Right ventricle myocardium superior (tissue), 1 donor: ENCODE measurements around the gene MAPRE3. TPM values are rescaled to one million over a fixed set of nuclear protein-coding genes. Genes with fewer than 3 reads are reported as not detected.
"Not testable (repeated sequence)": the region's sequence is repeated elsewhere in the genome, so short reads cannot be mapped to it uniquely, and the experiment has no call there.

Experiments
- ATAC-seq: fragments of 200-7000 bp; cut with Tn5 transposase; one replicate; pipeline ENCODE4 v1.9.1; 2020; ENCODE audit warnings: mild to moderate bottlenecking; ENCODE audit not compliant: poor library complexity
- DNase-seq: peaks from one replicate; pipeline ENCODE4 v3.0.0-alpha.2; 2020
- intact Hi-C: fragments of 100-400 bp; cut with DNase I; formaldehyde crosslinking; loops from one replicate; pipeline ENCODE4 v1.11.2; 2022
- long read RNA-seq: library from polyadenylated mRNA; unstranded; transcript quantifications from one replicate; pipeline ENCODE4 v2.0.0, GENCODE V29; 2021
- total RNA-seq: library from RNA; stranded (reverse); fragmentation: NEBNext Ultra II Directional; extraction: Animal tissue kit (Norgen Biotek cat#: 25700); gene quantifications from one replicate; pipeline ENCODE4 v1.2.1, GENCODE V29; 2021
- donor health status: DM: no; HTN: yes; CAD: no; lungs with severe emphysema.

The MAPRE3 gene
- 57.9 TPM for total RNA-seq
- long read RNA-seq, transcript MAPRE3-203 (7 exons, 1,801 nt), result minor isoform, 17 of 134 reads
- long read RNA-seq, transcript MAPRE3-201 (7 exons, 1,892 nt), result major isoform, 100 of 134 reads
- long read RNA-seq, partial matches to known transcripts, result 5 of 134 reads
- long read RNA-seq, other reads (novel, unspliced or antisense), result 12 of 134 reads

GRCh38 chr2:26970244-26970927, at the start of gene MAPRE3:
TSS of gene MAPRE3 (plus strand) at chr2:26970637. CDS start at chr2:27022219, 51,582 bp downstream.
- DNase-seq, result peak; percentile 90
- peak; percentile 97 for ATAC-seq
- intact Hi-C loops, result no loop called here

DNA sequence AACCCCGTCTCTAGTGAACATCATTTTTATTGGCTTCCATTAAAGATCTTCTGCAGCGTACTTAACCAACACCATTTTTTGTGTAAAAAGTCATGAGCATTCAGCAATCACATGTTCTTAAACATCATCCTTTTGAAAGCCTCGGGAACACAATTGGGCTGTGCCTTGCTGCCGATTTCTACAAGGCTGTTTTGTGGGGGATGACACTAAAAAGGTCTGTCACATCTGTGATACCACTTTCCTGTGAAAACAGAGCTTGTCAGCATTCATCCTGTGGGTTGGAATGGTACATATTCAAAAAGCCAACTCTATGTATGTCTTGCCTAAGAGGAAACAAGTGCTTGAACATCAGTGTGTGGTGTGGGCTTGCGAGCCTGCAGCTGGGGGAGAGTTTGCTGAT, 49.1 kb upstream of the MAPRE3 start:
- DNase-seq (no peak), ATAC-seq (no peak)
- intact Hi-C loops, result loop anchor here (5.0 kb wide), 1 partner anchor 74 kb away; the partner anchor contains the start of gene DPYSL5

- intact Hi-C loops, result loop anchor here (5.0 kb wide), 1 partner anchor 75 kb away; the partner anchor contains the start of gene DPYSL5
- peak; percentile 83 for ATAC-seq
- DNase-seq, result peak; percentile 48
Measured at GRCh38 chr2:26922405-26923188, 47.8 kb upstream of the MAPRE3 start.

- not testable (repeated sequence) for DNase-seq, ATAC-seq
- intact Hi-C loops, result loop anchor here (5.0 kb wide), 1 partner anchor 76 kb away; the partner anchor contains the start of gene DPYSL5
Measured at GRCh38 chr2:26923189-26923466, 47.3 kb upstream of the MAPRE3 start.

DNA sequence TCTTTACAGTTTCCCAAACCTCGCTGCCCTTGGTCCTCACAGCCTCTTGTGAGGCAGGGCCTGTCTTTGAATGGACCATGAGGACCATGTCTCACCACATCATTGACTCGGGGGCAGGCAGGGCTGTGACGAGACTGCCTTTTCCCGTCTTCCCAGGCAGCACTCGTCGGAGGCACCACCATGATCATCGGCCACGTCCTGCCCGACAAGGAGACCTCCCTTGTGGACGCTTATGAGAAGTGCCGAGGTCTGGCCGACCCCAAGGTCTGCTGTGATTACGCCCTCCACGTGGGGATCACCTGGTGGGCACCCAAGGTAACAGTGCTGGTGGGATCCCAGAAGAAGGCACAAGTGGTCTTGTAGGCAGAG, 45.7 kb upstream of the MAPRE3 start:
- intact Hi-C loops, result loop anchor here (5.0 kb wide), 1 partner anchor 77 kb away; the partner anchor contains the start of gene DPYSL5
- no peak for ATAC-seq
- DNase-seq, result no peak

GRCh38 chr2:26925100-26925791, 45.2 kb upstream of the MAPRE3 start:
- DNase-seq, result no peak
- intact Hi-C loops, result no loop called here
- ATAC-seq, result no peak

DNA sequence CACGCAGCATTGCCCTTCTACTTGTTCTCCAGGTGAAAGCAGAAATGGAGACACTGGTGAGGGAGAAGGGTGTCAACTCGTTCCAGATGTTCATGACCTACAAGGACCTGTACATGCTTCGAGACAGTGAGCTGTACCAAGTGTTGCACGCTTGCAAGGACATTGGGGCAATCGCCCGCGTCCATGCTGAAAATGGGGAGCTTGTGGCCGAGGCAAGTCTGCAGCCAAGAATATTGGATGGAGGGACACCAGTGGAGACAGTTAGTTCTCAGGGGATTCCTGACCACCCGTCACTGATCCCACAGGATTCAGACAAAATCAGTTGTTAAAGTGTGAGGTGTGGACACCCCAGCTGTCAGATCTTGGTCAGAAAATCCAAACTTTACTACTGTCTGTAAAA, 43.2 kb upstream of the MAPRE3 start:
- ATAC-seq, result no peak
- DNase-seq, result no peak
- intact Hi-C loops, result no loop called here

DNA sequence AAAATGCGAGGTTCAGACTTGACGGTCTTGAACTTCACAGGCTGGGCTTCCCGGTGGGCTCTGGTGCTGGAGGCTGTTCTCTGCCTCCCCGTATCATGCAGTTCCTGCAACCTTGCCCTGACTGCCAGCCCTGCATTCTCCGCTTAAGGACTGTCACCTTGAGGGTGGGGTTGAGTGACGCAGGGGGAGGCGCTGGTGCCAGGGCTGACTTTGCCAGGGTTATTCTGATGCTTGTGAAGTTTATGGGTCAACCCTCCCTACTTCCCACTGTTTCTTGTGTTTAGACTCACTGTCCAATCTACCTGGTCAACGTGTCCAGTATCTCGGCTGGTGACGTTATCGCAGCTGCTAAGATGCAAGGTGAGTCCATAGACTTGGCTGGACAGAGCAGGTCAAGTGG, 37.5 kb upstream of the MAPRE3 start:
- intact Hi-C loops, result no loop called here
- no peak for DNase-seq
- peak; percentile 71 for ATAC-seq

DNA sequence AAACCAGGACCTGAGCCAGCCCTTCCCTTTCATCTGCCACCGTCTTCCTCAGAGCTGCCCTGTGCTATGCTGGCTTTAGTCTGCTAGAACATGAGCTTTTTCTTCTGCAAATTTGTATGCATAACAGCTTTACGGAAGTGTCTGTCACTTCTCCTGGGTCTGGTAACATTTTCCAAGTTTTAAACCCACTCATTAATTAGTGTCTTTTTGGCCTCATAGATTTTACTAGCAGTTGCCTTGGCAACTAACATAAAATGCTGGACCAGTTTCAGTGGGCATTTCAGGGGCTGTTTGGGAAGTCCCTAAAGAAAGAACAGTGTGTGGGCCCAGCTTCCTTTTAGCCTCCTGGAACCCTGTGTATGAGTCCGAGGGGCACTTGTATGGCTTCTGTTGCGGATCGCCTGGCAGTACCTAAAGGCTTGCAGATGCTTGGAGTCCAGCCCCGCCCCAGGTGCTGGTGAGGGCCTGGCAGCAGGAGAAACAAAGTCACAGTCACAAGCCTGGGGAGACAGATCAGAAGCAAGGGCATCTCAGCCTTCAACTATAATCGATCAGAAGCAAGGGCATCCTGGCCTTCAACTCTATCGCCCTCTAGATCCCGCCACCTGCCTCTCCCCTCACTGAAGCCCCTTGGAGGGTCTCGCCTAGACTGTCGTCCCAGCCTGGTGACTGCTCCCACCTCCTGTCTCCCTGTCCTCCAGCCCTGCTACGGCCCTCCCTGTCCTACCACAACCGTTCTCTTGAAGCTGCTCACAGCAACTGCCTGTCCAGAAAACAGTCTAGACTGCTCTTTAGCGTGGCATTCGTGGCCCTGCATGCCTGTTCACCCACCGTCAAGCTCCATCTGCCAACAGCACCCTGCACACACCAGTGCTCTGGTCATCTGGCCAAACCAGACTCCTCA, 36.8 kb upstream of the MAPRE3 start:
- intact Hi-C loops, result no loop called here
- no peak for DNase-seq
- no peak for ATAC-seq

DNA sequence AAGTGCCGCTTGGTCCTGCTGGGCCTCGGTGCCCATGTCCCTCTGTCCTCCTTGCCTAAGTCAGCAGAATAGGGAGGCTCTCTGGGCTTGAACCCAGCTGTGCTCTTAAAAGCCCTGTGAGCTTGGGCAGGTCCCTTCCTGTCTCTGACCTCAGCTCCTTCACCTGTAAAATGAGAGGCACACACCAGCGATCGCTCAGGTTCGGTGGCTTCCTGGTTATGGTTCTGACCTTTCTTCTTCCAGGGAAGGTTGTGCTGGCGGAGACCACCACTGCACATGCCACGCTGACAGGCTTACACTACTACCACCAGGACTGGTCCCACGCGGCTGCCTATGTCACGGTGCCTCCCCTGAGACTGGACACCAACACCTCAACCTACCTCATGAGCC, 36.1 kb upstream of the MAPRE3 start:
- ATAC-seq (no peak), DNase-seq (no peak)
- intact Hi-C loops, result no loop called here

DNA sequence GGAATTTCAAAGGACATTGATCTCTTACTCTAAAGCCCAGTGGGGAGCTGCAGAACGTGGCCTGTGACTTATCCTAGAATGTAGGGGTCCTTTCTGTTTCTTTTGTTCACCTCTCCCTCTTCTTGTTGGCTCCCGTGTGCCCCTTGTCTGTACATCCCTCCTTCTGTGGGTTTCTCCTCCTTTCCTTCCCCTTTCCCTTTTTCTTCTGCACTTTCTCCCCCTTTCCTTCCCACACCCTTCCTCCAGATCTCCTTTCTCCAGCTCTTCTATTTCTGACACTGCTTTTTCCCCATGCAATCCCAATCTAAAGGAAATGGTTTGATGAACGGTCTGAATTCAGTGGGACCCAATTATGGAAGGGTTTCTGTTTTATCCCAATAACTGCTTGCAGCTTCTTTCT, 35.5 kb upstream of the MAPRE3 start:
- DNase-seq, result no peak
- intact Hi-C loops, result no loop called here
- ATAC-seq, result no peak

GRCh38 chr2:26936855-26937254, 33.6 kb upstream of the MAPRE3 start:
- ATAC-seq, result no peak
- no peak for DNase-seq
- intact Hi-C loops, result no loop called here

DNA sequence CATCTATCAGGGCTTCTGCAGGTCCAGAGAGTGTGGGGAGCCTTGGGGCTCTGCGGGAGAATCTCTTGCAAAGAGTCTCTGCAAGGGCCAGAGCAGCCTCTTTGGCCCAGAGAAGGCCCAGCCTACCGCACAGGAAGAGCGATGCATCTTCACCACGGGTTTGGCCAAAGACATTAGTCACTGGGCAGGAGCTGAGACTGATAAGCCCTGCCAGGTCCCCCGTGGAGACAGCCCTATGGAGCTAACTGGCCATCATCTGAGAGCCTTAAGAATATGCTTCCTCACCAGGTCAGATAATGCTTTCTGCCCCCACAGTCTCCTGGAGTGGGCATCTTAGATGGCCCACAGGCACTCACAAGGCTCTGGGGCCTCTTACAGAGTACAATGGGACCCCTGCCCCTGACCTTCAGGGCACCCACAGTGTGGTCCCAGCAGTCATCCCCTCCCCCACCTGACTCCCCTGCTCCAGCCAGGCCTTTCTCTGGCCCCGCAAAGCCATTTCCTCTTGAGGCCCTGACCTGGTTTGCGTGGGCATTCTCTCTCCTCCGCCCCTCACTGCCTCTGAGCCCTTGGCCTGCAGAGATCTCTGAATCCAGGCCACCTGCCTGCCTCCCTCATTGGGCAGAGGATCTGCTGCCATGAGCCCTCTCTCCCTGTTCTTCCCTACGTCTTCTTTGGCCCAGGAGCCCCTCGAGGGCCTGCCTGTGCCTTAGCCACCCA, 31.9 kb upstream of the MAPRE3 start:
- DNase-seq (no peak), ATAC-seq (no peak)
- intact Hi-C loops, result no loop called here

DNA sequence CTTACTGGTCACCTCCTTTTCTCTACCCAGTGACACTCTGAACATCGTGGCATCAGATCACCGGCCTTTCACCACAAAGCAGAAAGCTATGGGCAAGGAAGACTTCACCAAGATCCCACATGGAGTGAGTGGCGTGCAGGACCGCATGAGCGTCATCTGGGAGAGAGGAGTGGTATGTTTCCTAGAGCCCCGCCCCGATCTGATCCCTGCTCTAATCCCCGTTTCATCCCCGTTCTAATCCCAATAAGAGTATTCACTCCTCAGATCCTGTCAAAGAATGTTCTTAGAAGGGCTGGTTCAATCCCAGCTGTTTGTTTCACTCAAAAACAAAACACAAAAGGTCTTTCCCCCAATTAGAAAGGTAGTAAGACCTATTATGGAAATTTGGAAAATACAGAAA, 30.4 kb upstream of the MAPRE3 start:
- DNase-seq, result no peak
- intact Hi-C loops, result loop anchor here (5.0 kb wide), 1 partner anchor 93 kb away; the partner anchor contains the start of gene DPYSL5
- ATAC-seq, result no peak

GRCh38 chr2:26941486-26941885, 29.0 kb upstream of the MAPRE3 start:
- DNase-seq (no peak), ATAC-seq (no peak)
- intact Hi-C loops, result loop anchor here (5.0 kb wide), 1 partner anchor 94 kb away; the partner anchor contains the start of gene DPYSL5

DNA sequence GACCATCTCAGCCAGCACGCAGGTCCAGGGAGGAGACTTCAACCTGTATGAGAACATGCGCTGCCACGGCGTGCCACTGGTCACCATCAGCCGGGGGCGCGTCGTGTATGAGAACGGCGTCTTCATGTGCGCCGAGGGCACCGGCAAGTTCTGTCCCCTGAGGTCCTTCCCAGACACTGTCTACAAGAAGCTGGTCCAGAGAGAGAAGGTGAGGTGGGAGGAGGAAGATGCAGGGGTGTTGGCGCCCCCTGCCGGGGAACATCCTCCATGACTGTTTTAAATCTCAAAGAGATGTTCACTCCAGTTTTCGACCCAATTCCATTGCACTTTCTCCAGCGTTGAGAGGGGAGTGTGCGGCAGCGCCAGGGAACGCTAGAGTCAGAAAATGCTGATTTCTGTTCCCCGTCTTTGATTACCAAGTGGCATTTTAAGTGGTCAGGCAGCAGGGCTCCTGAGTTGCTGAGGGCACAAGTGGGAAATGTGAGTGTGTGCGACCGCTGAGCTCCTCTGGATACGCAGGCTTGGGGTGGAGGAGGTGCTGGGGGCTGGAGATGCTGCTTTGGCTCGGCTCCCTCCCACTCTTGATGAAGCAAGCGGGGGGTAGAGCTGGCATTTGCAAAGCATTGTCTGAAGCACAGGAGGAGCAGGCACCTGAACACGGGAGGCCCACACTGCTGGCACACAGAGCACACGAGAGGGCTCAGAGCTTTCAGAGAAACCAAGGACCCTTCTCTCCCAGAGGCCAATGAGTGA, 27.7 kb upstream of the MAPRE3 start:
- intact Hi-C loops, result loop anchor here (5.0 kb wide), 1 partner anchor 95 kb away; the partner anchor contains the start of gene DPYSL5
- peak; percentile 51 for ATAC-seq
- DNase-seq, result peak; percentile 82
